RPMI8226 (cell line): ENCODE data around the gene CC2D1A.
A peak's percentile ranks its signal among the peaks of the same experiment; 100 is the strongest.

Source experiments
- DNase-seq: peaks from one replicate; pipeline ENCODE4 v3.0.0-alpha.2; 2015

CC2D1A gene

DNA sequence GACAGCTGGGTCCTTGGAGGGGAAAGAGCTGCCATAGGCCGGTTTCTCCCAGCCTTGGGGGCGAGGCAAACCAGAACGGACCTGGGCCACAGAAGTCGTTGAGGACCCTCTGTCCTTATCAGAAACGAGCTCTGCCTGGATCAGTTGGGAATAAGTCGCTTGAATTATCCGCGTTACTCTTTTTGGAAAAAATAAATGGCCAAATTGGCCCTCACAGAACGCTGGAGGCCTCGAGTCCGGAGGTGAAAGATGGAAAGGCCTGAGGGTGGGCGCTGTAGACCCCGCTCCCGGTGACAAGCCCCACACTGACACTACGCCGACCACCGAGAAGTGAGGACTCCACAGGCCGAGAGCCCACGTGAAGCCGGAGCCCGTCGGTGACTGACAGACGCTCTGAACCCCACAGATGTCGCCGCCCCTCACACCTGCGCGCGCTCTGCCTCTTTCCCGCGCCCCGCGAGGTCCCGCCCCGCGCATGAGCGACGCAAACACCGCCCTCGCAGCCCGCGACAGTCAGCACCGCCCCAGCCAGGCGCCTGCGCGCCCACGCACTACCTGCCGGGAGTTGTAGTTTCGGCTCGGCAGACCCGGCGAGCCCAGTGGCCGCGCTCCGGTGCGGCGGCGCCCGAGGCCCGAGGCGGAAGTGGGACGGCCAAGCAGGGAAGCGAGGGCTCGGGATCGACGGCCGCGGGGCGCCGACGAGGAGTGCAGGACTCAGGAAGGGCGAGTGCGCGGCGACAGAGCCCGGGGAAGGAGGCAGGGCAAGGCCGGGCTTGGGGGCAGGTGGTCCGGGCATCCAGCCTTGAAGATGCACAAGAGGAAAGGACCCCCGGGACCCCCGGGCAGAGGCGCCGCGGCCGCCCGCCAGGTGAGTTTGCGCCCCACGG, at the start of gene CC2D1A, which contains the start of gene BRME1:
CC2D1A (plus strand) TSS at position 568 of the 887 bp plus-strand sequence; CDS start at position 809, 241 bp downstream.
BRME1 (minus strand) TSS at position 484 of the 887 bp plus-strand sequence. CDS start 1,225 bp downstream, outside the sequence.
- DNase-seq: peak; percentile 95

- DNase-seq: no peak
These were observed 49.5 kb upstream of the CC2D1A start for GRCh38 chr19:13856497-13856896.

DNA sequence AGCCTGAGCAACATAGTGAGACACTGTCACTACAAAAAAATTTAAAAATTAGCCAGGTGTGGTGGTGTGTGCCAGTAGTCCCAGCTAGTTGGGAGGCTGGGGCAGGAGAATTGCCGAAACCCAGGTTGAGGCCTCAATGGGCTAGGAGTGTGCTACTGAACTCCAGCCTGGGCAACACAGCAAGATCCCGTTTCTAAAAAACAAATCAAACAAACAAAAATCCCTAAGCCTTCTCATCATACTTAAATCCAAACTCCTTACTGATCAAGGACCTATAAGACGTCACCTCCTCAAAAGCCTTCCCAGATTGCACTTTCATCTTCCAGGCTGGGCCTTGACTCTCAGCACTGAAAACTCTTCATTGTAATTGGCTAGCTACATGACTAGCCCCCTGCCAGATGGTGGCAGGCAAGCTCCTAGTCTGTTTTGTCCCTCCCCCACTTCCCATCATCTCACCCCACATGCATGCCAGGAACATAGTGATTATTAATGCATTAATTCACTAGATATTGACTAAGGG, 46.6 kb upstream of the CC2D1A start:
- no peak for DNase-seq

DNA sequence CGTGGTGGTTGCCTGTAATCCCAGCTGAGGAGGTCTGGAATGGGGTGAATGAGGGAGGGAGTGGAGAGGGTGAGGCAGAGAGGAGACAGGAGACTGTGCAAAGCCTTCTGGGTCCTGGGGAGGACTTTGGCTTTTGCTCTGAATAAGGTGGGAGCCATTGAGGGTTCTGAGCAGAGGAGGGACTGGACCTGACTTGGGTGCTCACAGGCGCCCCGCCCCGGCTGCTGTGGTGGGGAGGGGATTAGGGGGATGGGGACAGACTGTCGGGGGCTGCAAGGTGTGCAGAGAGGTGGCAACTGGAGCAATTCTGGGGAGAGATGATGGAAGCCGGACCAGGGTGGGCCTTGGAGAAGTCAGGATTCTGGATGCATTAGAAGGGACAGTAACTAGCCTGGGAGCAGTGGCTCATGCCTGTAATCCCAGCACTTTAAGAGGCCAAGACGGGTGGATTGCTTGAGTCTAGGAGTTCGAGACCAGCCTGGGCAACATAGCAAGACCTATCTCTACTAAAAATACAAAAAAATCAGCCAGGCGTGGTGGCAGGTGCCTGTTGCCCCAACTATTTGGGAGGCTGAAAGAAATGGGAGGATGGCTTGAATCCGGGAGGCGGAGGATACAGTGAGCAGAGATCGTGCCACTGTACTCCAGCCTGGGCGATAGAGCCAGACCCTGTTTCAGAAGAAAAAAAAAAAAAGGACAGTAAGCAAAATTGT, 45.2 kb upstream of the CC2D1A start:
- no peak for DNase-seq

- no peak for DNase-seq
These were observed 44.6 kb upstream of the CC2D1A start for GRCh38 chr19:13861392-13861713.

- peak; percentile 87 for DNase-seq
These were observed 44.1 kb upstream of the CC2D1A start for GRCh38 chr19:13861714-13862531.

GRCh38 chr19:13864046-13864666, 41.8 kb upstream of the CC2D1A start:
- peak; percentile 66 for DNase-seq

GRCh38 chr19:13864667-13865570, 41.1 kb upstream of the CC2D1A start:
- DNase-seq: peak; percentile 44

DNA sequence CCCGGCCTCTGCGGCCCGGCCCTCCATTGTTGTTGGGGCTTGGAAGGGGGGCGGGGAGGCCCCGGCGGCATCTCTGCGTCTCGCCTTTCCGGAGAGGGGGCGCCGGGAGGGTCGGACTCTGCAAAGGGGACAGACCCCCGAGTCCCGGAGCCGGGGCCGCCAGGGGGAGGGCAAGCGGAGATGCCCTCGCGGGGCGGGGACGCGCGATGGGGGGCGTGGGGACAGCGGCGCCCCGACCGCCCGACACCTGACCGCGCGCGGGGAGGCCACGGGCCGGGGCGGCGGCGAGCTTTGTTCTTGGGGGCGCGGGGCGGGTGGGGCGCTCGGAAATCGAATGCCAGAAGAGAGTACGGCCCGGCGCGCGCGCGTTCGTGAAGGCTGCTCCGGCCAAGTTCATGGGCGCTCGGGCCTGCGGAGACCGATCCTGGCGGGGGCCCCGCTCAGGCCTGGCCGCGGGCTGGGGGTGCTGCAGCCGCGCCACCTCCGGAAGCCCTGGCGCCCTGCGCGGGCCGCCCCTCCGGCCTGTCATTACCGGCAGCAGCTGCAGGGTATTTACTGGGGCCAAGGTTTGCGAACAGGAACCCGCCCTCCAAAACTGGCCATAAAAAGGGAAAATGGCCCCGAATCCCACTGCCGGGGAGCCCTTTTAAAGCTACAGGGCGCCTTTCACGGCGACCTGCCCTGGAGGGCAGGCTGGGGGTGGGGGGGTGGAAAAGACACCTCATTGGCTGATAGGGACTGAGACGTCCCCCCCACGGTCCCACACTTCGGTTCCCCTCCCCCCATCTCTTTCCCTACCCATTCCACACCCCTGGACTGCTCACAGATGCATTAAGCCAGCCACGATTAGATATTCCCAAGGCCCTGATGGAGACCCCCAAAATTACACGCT, 40.2 kb upstream of the CC2D1A start:
- peak; percentile 55 for DNase-seq

DNA sequence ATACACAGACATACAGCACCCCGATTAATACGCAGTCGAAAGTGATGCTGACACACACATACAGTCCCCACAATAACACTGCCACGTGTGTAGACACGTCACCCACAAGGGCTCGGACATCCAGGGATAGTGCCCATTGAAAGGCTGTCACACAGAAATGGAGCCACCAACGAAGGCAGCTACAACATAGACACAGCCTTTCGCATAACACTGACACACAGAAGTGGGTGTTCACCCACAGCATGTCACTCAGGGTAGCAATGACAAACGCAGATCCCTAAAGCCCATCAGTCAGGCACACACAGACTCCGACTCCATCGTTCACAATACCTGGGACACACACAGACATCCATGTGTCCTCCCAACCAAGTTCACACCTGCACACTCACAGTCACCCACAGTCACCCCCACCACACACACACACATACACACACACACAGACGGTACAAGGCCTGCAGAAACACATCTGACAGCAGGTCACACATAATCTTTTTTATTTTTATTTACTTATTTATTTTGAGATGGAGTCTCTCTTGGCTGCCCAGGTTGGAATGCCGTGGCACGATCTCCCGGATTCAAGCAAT, 39.4 kb upstream of the CC2D1A start:
- DNase-seq: no peak

- no peak for DNase-seq
These were observed 37.3 kb upstream of the CC2D1A start for GRCh38 chr19:13868663-13869062.

GRCh38 chr19:13869281-13869680, 36.7 kb upstream of the CC2D1A start:
- DNase-seq: no peak

GRCh38 chr19:13870873-13871272, 35.1 kb upstream of the CC2D1A start:
- no peak for DNase-seq

DNA sequence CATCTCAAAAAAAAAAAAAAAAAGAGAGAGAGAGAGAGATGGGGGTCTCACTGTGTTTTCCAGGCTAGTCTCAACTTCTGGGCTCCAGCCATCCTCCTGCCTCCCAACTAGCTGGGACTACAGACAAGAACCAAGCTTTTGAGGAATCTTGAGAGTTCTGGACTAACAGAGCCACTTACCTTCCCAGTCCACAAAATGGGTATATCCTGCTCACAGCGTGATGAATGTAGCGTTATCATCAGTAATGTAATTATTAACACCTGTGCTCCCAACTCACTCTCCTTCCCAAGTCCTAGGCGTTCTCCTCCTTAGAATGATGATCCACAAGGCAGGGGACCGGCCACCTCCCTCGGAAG, 33.7 kb upstream of the CC2D1A start:
- DNase-seq: no peak

GRCh38 chr19:13872695-13873389, 33.2 kb upstream of the CC2D1A start:
- DNase-seq: no peak

- DNase-seq: no peak
These were observed 32.0 kb upstream of the CC2D1A start for GRCh38 chr19:13873834-13874515.

GRCh38 chr19:13875824-13876223, 30.2 kb upstream of the CC2D1A start:
- DNase-seq: no peak

DNA sequence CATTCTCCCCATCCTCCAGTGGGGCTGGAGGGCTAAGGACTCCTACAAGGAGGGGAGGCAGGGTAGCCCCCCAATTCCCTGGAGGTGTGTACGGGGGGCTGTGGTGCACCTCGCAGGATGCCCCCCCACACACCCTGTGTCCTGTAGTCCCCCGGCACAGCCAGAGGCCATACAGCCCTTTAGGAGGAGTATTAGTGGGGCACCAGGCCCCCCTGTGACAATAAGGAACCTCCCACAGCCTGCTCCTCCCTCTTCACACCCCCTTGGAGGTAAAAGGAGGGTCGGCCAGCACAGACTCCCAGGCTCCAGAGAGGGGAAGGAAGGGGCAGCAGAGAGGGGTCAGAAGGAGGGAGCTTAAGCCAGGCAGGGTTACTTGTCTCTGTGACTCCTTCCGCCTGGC, 29.2 kb upstream of the CC2D1A start, which contains the start of gene NANOS3:
NANOS3 (plus strand) TSS at position 301 of the 400 bp plus-strand sequence. CDS start 115 bp downstream, outside the sequence.
- no peak for DNase-seq

DNA sequence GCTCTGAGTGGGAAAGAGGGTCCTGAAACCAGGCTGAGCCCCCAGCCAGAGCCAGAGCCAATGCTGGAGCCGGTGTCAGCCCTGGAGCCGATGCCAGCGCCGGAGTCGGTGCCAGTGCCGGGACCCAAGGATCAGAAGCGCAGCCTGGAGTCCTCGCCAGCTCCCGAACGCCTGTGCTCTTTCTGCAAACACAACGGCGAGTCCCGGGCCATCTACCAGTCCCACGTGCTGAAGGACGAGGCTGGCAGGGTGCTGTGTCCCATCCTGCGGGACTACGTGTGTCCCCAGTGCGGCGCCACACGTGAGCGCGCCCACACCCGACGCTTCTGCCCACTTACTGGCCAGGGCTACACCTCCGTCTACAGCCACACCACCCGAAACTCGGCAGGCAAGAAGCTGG, 28.7 kb upstream of the CC2D1A start:
- no peak for DNase-seq
